GM06990 (cell line): ENCODE measurements around the gene YTHDC2.

Experiments
- DNase-seq: peaks from one replicate; pipeline ENCODE4 v3.0.0-alpha.2; 2011; ENCODE audit not compliant: insufficient read length; ENCODE audit errors: extremely low read depth
- H3K27me3 ChIP-seq: replicated peaks from 2 replicates; pipeline ENCODE4 v1.6.0; 2011; ENCODE audit warnings: low read length; ENCODE audit not compliant: control insufficient read depth, insufficient read depth
- H3K36me3 ChIP-seq: 2 replicates; pipeline ENCODE4 v1.5.1; 2011; ENCODE audit warnings: low read length; ENCODE audit not compliant: control insufficient read depth, insufficient read depth
- H3K4me3 ChIP-seq: replicated peaks from 2 replicates; pipeline ENCODE4 v1.5.1; 2011; ENCODE audit warnings: low read depth, mild to moderate bottlenecking, control low read depth, low read length
- CTCF ChIP-seq: IDR thresholded peaks from 2 replicates; pipeline ENCODE4 v1.5.1; 2011; ENCODE audit warnings: low read length, control low read depth, mild to moderate bottlenecking, inconsistent platforms; ENCODE audit not compliant: insufficient read depth, poor library complexity, severe bottlenecking

YTHDC2 gene

DNA sequence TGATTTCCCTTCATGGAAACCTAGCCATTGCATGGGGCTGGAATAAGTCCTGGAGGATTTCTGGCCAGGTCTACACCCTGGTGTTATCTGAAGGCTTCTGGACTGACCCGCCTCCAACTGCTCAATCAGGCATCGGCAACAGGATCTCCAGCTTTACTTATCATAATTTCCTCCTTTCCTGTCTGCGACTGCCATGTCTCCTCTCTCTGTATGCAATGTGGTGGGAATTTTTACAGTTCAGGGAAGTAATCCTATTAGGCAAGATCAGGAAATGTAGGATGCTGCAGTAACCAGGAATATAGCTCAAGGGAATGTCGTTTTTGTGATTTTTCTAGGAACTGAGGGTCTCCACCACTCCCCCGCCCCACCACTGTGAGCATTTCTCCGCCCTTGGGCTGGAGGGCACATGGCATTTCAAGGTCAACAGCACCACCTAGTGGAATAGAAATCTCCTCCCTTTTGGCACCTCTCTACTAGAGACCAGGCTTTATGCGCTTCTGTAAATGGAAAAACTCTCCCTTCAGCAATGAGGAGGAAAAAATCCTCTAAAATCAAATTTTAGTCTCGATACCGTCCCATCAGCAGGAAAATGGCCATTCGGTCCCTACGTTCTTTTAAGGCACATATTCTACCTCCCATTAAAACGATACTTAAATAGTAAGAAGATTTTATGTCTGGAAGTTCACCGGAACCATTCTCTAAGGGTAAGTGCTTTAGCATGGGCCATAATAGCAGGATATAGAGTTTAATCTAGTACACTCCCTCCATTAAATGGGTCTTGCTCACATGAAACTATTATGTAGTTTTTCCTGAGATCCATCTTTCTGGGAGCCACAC is 93.0 kb downstream of the YTHDC2 start:
- TF ChIP-seq CTCF: peak; percentile 70
- Histone ChIP-seq H3K4me3 (no peak overlapping the region), H3K36me3 (no peaks in the 10 kb centered on the region), H3K27me3 (no peaks in the 10 kb centered on the region)
- no peak for DNase-seq

DNA sequence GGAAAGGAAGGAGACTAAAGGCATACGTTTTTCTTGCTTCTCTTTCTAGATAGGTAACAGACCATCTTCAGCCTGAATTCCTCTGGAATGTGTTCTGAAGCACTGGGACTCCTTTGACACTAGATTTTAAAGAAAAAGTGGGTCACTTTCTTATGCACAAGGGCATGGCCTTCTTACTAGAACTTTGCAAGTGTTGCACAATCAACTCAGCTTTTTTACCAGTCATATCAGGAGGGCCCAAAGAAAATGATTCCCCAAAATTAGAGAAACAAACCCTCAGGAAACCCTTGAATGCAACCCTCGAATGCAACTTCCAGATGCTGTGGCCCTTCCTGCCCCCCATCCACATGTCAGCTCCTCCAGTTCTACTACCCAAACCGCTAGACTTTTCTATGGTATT is 93.9 kb downstream of the YTHDC2 start:
- DNase-seq: no peak
- Histone ChIP-seq H3K4me3 (no peak overlapping the region), H3K36me3 (no peaks in the 10 kb centered on the region), H3K27me3 (no peaks in the 10 kb centered on the region)
- TF ChIP-seq CTCF: no peak

DNA sequence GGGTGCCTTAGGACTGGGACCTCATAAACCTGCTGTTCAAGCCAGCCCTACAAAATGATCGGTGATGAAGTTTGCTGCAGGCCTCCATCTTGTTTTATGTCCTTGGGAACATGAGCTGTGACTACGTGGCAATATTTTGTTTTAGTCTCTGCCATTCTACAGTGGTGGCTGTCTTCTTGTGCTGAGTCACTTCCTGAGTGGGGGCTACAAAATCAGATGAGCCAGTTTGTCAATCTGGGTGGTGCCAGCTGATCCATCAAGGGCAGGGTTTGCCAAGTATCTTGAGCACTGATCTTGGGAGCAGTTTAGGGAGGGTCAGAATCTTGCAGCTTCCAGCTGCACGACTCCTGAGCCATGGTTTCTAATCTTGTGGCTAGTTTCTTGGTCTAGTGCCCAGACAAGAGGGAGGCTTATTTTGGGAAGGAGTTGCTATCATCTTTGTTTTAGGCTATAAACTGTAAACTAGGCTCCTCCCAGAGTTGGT is 94.7 kb downstream of the YTHDC2 start:
- Histone ChIP-seq H3K4me3 (no peak overlapping the region), H3K36me3 (no peaks in the 10 kb centered on the region), H3K27me3 (no peaks in the 10 kb centered on the region)
- no peak for DNase-seq
- no peak for TF ChIP-seq CTCF

GRCh38 chr5:113612060-113612496 is 98.6 kb downstream of the YTHDC2 start:
- Histone ChIP-seq H3K4me3 (no peak overlapping the region), H3K27me3 (no peaks in the 10 kb centered on the region; the same call in 1 of the 2 replicates), H3K36me3 (no peaks in the 10 kb centered on the region)
- no peak for DNase-seq
- peak; percentile 39 for TF ChIP-seq CTCF

DNA sequence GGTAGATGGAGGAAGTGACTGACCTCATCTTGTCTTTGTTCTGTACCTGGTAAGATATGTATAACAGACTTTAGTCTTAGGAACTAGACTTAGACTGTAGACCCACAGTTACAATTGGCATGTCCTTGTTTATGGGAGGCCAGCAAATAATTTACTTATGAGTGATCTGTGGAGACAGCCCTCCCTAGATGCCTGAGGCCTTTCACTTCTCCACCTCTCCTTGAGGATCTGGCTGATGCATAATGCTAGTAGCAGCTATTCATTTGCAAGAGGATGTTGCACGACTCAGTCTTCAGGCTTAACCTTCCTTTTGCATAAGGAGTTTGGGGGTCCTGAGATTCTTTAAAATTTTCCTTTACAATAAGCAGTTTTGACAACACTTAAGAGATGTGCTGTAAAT is 100.7 kb downstream of the YTHDC2 start:
- no peak for DNase-seq
- TF ChIP-seq CTCF: no peak
- H3K36me3 ChIP-seq: no peaks in the 10 kb centered on the region
- H3K27me3 ChIP-seq: no peaks in the 10 kb centered on the region; the same call in 1 of the 2 replicates
- H3K4me3 ChIP-seq: no peak overlapping the region
